ENCODE measurements around the gene CUX1.

The CUX1 gene

DNA sequence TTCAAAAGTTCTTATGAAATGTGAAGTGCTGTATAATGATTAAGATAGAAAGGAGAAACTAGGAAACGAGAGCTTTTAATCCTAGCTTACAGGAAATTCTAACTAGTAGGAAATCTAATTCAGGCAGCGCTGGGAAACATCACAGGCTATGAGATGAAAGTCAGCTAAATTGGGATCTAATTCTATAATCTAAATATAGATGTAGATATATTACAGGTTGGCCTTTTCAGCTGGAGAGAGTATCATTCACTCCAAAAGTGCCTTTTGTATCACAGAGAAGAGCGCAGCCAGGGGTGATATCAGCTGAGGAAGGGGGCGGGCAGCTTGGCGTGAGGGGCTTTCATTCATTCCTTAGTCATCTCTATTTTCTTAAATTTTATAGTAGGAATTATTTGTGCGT, 157.0 kb downstream of the CUX1 start (continued):
- TF ChIP-seq ZNF561 (tag by site-specific recombination; IDR thresholded peaks at IDR 0.05; ENCODE audit: borderline replicate concordance), result no peak

GRCh38 chr7:101975046-101975445, 157.6 kb downstream of the CUX1 start:
- TF ChIP-seq ZNF280C (tag by site-specific recombination; IDR thresholded peaks at IDR 0.05), result no peak
- peak; percentile 71; the same call in 1 of the 2 replicates for TF ChIP-seq ZNF121 (tag by site-specific recombination; IDR thresholded peaks at IDR 0.05)
- TF ChIP-seq KLF16 (tag by site-specific recombination; IDR thresholded peaks at IDR 0.05), result no peak
- Histone ChIP-seq H3K36me3 (ENCODE audit: control insufficient read depth in 2 of 2, insufficient read depth in 1 of 2, low read length in 2 of 2) (no peaks in the 10 kb centered on the region), H3K4me3 (ENCODE audit: low read depth, low read length) (no peak overlapping the region), H3K9me3 (ENCODE audit: control insufficient read depth, insufficient read depth, low read depth, low read length) (no peaks in the 10 kb centered on the region), H3K27ac (ENCODE audit: extremely low read depth, low read depth, low read length) (no peak overlapping the region), H3K4me1 (ENCODE audit: control insufficient read depth, insufficient read depth, low read length) (peaks cover 5% of the 10 kb centered on the region; the same call in 1 of the 2 replicates)
- POLR2A ChIA-PET, result interaction anchor here (0.6 kb wide), 1 partner anchor 89 kb away, joined by 7 read pairs; no protein-coding TSS in a partner anchor
- CTCF ChIA-PET, result no interaction called here

GRCh38 chr7:101976411-101976810, 159.0 kb downstream of the CUX1 start:
- ChIA-PET POLR2A (no interaction called here), CTCF (no interaction called here)
- Histone ChIP-seq H3K36me3 (ENCODE audit: control insufficient read depth in 2 of 2, insufficient read depth in 1 of 2, low read length in 2 of 2) (no peaks in the 10 kb centered on the region), H3K4me3 (ENCODE audit: low read depth, low read length) (no peak overlapping the region), H3K9me3 (ENCODE audit: control insufficient read depth, insufficient read depth, low read depth, low read length) (no peaks in the 10 kb centered on the region), H3K27ac (ENCODE audit: extremely low read depth, low read depth, low read length) (no peak overlapping the region), H3K4me1 (ENCODE audit: control insufficient read depth, insufficient read depth, low read length) (peaks cover 5% of the 10 kb centered on the region; the same call in 1 of the 2 replicates)
- TF ChIP-seq SP2 (tag by site-specific recombination; IDR thresholded peaks at IDR 0.05) (no peak), ZNF292 (tag by site-specific recombination; IDR thresholded peaks at IDR 0.05; ENCODE audit: borderline replicate concordance, low read depth) (no peak), ZNF501 (tag by site-specific recombination; IDR thresholded peaks at IDR 0.05) (no peak), ZNF792 (tag by site-specific recombination; IDR thresholded peaks at IDR 0.05) (no peak), ZNF311 (tag by site-specific recombination; IDR thresholded peaks at IDR 0.05; ENCODE audit: borderline replicate concordance) (no peak), ZNF266 (tag by site-specific recombination; IDR thresholded peaks at IDR 0.05; ENCODE audit: low read depth) (no peak), ZNF549 (tag by site-specific recombination; IDR thresholded peaks at IDR 0.05) (no peak), MYNN (tag by site-specific recombination; IDR thresholded peaks at IDR 0.05; ENCODE audit: borderline replicate concordance) (no peak), ZNF394 (tag by site-specific recombination; IDR thresholded peaks at IDR 0.05; ENCODE audit: borderline replicate concordance) (no peak), ZBTB21 (tag by site-specific recombination; IDR thresholded peaks at IDR 0.05) (no peak), ZNF571 (tag by site-specific recombination; IDR thresholded peaks at IDR 0.05) (no peak), ZNF19 (tag by site-specific recombination; IDR thresholded peaks at IDR 0.05; ENCODE audit: low read depth) (no peak), ZNF449 (tag by site-specific recombination; IDR thresholded peaks at IDR 0.05) (no peak), SP7 (tag by site-specific recombination; IDR thresholded peaks at IDR 0.05) (no peak), PRDM10 (tag by site-specific recombination; IDR thresholded peaks at IDR 0.05) (no peak), ZNF248 (tag by site-specific recombination; IDR thresholded peaks at IDR 0.05) (no peak)
